Activated CD4-positive, alpha-beta memory T cell treated with anti-CD3 and anti-CD28 coated beads for 36 hours (primary cell): ENCODE data around the gene MAN2A1. TPM values are rescaled to one million over a fixed set of nuclear protein-coding genes. Genes with fewer than 3 reads are reported as not detected.

ENCODE experiments used
- CTCF ChIA-PET: fragments of 350-600 bp; sonication (Branson Sonifier 250); formaldehyde crosslinking; loops from one replicate; lab custom pipeline; 2021; ENCODE audit warnings: antibody characterized with exemption, inconsistent platforms; lab: Charles Lee
- POLR2A ChIA-PET: fragments of 350-600 bp; sonication (Branson Sonifier 250); formaldehyde crosslinking; loops from one replicate; lab custom pipeline; 2021; ENCODE audit warnings: antibody characterized with exemption; lab: Charles Lee
- DNase-seq: peaks from one replicate; pipeline ENCODE4 v3.0.0-alpha.2; 2020
- H3K27ac Mint-ChIP-seq: one replicate; pipeline ENCODE4 v1.8.0; 2021; ENCODE audit warnings: mixed read lengths
- H3K27me3 Mint-ChIP-seq: one replicate; pipeline ENCODE4 v1.8.0; 2021; ENCODE audit warnings: mixed read lengths
- H3K36me3 Mint-ChIP-seq: one replicate; pipeline ENCODE4 v1.8.0; 2021; ENCODE audit warnings: mixed read lengths
- H3K4me1 Mint-ChIP-seq: one replicate; pipeline ENCODE4 v1.8.0; 2021; ENCODE audit warnings: low read depth, mixed read lengths
- H3K4me3 Mint-ChIP-seq: one replicate; pipeline ENCODE4 v1.8.0; 2021; ENCODE audit warnings: mild to moderate bottlenecking, mixed read lengths
- H3K9me3 Mint-ChIP-seq: one replicate; pipeline ENCODE4 v1.8.0; 2021; ENCODE audit warnings: mixed read lengths
- intact Hi-C: fragments of 100-400 bp; cut with micrococcal nuclease; formaldehyde crosslinking; loops from one replicate; pipeline ENCODE4 v1.15.1; 2023
- total RNA-seq, 2 experiments: library from RNA; stranded (reverse); gene quantifications; one replicate each; pipeline ENCODE4 v1.2.3, GENCODE V29; 2021

Gene MAN2A1
- total RNA-seq, 2 experiments from 2014 or later = 33.0 to 35.9 TPM

DNA sequence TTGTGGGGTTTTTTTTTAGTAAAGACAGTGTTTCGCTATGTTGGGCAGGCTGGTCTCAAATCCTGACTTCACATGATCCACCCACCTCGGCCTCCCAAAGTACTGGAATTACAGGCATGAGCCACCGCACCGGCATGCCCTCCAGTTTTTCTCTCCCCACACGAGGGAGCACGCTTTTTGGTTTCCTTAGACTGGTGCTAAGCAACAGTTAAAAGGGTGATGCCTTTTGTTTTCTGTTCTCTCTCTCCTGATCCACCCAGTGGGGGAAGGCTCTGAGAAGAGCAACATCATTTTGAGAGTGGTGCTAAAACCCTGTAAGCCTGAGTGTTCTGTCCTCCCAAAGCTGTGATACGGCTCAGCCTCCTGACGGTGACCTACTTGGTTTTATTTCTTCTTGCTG lies 146.6 kb downstream of the MAN2A1 start:
- Mint-ChIP-seq H3K27ac (no peak overlapping the region), H3K27me3 (no peaks in the 10 kb centered on the region), H3K9me3 (no peaks in the 10 kb centered on the region), H3K4me1 (peaks cover 2% of the 10 kb centered on the region), H3K36me3 (peaks cover 50% of the 10 kb centered on the region), H3K4me3 (no peak overlapping the region)
- CTCF ChIA-PET = no interaction called here
- POLR2A ChIA-PET = no interaction called here
- no peak for DNase-seq
- intact Hi-C loops = no loop called here

DNA sequence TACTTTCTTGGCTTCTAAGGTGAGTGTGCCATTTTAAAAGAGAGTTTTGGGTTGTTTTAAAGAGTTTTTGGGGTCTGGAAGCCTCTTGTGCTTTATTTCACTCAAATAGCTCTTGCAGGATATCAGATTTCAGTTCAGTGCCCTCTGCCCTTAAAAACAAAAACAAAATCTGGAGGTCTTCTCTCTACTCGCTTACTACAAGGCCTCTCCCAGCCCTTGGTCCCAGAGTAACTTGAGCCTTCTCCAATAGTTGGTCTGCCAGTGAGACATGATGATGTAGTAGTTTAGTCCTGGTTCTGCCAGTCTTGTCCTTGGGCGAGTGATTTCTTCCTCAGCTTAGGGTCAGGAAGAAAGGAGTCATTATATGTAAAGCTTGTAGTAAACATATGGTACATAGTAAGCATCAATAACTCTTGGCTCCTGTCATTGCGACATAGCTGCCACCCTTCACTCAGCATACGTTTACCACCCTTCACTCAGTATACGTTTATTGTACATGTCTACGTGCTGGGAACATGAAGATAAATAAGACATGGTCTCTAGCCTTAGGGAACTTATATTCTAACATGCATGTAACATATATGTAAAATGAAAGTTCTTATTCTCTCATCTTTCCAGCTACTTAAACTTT lies 147.6 kb downstream of the MAN2A1 start:
- Mint-ChIP-seq H3K4me3 (no peak overlapping the region), H3K27me3 (no peaks in the 10 kb centered on the region), H3K27ac (no peak overlapping the region), H3K9me3 (no peaks in the 10 kb centered on the region), H3K4me1 (peaks cover 2% of the 10 kb centered on the region), H3K36me3 (peaks cover 50% of the 10 kb centered on the region)
- intact Hi-C loops = no loop called here
- POLR2A ChIA-PET = no interaction called here
- CTCF ChIA-PET = interaction anchor here (0.6 kb wide), 1 partner anchor 369 kb away, joined by 4 read pairs; no protein-coding TSS in a partner anchor
- DNase-seq = no peak

DNA sequence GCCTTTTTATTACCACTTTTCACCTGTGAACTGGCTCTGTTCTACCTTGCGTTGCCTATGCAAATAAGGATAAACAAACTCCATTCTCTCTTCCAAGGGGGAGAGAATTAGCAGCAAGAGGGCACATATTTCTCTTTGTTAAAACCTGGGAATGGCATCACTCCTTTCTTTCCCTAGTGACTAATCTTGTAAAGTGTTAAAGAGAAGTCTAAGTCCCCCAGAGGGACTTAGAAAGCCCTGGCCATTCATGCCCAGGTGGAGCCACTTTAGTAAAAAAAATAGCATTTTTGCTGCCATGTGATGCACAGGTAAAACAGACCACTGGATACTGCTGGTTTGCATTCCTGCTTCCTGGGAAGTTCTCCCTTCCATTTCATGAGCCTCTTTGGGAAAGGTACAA lies 148.4 kb downstream of the MAN2A1 start:
- Mint-ChIP-seq H3K9me3 (no peaks in the 10 kb centered on the region), H3K4me1 (peaks cover 2% of the 10 kb centered on the region), H3K27me3 (no peaks in the 10 kb centered on the region), H3K36me3 (peaks cover 49% of the 10 kb centered on the region), H3K27ac (no peak overlapping the region), H3K4me3 (no peak overlapping the region)
- no peak for DNase-seq
- CTCF ChIA-PET = no interaction called here
- intact Hi-C loops = no loop called here
- POLR2A ChIA-PET = no interaction called here

DNA sequence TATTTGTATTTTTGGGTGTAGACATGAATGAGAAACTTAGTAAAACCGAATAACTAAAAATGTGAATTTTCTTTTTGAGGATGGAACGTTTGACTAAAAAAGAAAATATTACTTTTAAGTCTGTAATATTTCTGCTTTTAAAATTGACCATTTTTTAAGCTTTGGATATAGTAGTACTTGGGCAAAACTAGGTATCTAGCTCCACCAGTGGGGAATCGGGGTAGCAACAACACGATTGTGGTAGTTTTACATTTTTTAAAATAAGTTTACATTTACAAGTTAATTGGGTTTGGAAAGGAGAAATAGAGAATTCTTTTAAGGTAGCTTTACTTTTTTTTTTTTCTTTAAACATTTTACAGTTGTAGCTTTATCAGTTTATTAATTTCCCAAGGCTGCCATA lies 154.4 kb downstream of the MAN2A1 start:
- Mint-ChIP-seq H3K4me3 (no peak overlapping the region), H3K27ac (no peak overlapping the region), H3K27me3 (no peaks in the 10 kb centered on the region), H3K36me3 (peaks cover 67% of the 10 kb centered on the region), H3K9me3 (no peaks in the 10 kb centered on the region), H3K4me1 (peaks cover 24% of the 10 kb centered on the region)
- CTCF ChIA-PET = interaction anchor here (0.7 to 1.5 kb wide), 2 partner anchors 156 to 161 kb away, joined by 3 to 6 read pairs; no protein-coding TSS in a partner anchor
- POLR2A ChIA-PET = no interaction called here
- intact Hi-C loops = no loop called here
- no peak for DNase-seq

DNA sequence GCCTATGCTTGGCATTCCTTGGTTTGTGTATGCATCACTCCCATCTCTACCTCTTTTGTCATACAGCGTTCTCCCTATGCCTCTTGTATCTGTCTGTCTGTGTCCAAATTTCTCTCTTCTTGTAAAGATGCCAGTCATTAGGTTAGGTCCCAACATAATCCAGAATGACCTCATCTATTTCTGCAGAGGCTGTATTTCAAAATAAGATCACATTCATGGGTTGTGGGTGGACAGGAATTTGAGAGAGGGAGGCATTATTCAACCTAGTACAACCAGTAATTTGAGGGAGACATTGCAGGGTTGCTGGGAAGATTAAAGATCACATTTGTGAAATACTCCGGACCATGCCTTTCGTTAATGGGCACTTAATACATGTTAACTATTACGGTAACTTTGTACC lies 155.0 kb downstream of the MAN2A1 start:
- H3K4me3 Mint-ChIP-seq = no peak overlapping the region
- H3K4me1 Mint-ChIP-seq = peaks cover 29% of the 10 kb centered on the region
- DNase-seq = no peak
- H3K27ac Mint-ChIP-seq = no peak overlapping the region
- ChIA-PET POLR2A (no interaction called here), CTCF (interaction anchor here (0.7 to 1.5 kb wide), 2 partner anchors 156 to 161 kb away, joined by 3 to 6 read pairs; no protein-coding TSS in a partner anchor)
- intact Hi-C loops = no loop called here
- no peaks in the 10 kb centered on the region for H3K27me3 Mint-ChIP-seq
- no peaks in the 10 kb centered on the region for H3K9me3 Mint-ChIP-seq
- peaks cover 70% of the 10 kb centered on the region for H3K36me3 Mint-ChIP-seq

DNA sequence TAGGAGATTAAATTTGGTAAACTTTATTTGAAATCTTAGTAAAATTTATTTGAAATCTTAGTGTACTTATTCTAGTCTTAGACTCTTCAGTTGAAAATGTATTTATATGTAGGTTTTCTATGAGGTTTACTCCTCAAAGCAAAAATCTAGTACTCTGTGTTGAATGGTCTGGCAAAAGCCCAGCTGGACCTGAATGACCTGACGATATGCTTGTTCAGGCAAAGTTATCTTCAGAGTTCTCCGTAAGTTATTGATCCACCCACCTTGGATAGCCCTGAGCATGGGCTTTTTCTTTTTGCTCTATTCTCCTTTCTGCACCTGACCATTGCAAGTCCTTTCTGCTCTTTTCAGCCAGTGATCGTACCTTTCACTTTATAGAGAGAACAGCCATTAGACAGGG lies 158.4 kb downstream of the MAN2A1 start:
- intact Hi-C loops = no loop called here
- ChIA-PET CTCF (interaction anchor here (0.7 kb wide), 1 partner anchor 64 kb away, joined by 3 read pairs; no protein-coding TSS in a partner anchor), POLR2A (no interaction called here)
- H3K27me3 Mint-ChIP-seq = no peaks in the 10 kb centered on the region
- no peak for DNase-seq
- peaks cover 50% of the 10 kb centered on the region for H3K4me1 Mint-ChIP-seq
- no peaks in the 10 kb centered on the region for H3K9me3 Mint-ChIP-seq
- peaks cover 68% of the 10 kb centered on the region for H3K36me3 Mint-ChIP-seq
- H3K4me3 Mint-ChIP-seq = no peak overlapping the region
- peak overlapping the region; percentile 25 for H3K27ac Mint-ChIP-seq

DNA sequence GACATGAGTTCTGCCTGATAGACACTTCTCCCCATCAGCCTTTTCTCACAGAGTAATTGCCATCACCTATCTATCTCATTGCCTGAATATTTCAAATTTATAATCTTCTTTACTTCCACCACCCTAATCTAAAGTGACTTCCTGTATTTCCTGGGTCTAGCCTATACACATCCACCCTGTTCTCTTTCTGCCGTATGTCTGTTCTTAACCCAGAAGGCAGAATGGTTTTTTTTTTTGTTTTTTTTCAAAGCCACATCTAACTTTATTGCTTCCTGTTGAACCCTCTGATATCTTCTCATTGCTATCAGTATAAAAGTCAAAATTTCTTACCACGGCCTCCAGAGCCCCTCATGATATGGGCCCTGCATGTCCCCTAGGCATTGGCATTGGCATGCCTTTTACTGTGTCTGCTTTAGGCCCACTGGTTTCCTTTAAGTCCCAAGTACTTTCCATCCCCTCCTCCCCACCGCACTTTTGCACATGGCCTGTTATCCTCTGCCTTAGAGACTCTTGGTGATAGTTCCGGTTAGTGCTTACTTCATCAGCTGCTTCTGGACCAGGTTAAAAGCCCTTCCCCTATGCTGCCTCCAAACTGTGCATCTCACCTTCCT lies 159.9 kb downstream of the MAN2A1 start:
- H3K27ac Mint-ChIP-seq = peak overlapping the region; percentile 25
- peaks cover 55% of the 10 kb centered on the region for H3K4me1 Mint-ChIP-seq
- CTCF ChIA-PET = no interaction called here
- intact Hi-C loops = no loop called here
- POLR2A ChIA-PET = no interaction called here
- no peak for DNase-seq
- H3K27me3 Mint-ChIP-seq = no peaks in the 10 kb centered on the region
- no peaks in the 10 kb centered on the region for H3K9me3 Mint-ChIP-seq
- H3K36me3 Mint-ChIP-seq = peaks cover 62% of the 10 kb centered on the region
- H3K4me3 Mint-ChIP-seq = no peak overlapping the region

DNA sequence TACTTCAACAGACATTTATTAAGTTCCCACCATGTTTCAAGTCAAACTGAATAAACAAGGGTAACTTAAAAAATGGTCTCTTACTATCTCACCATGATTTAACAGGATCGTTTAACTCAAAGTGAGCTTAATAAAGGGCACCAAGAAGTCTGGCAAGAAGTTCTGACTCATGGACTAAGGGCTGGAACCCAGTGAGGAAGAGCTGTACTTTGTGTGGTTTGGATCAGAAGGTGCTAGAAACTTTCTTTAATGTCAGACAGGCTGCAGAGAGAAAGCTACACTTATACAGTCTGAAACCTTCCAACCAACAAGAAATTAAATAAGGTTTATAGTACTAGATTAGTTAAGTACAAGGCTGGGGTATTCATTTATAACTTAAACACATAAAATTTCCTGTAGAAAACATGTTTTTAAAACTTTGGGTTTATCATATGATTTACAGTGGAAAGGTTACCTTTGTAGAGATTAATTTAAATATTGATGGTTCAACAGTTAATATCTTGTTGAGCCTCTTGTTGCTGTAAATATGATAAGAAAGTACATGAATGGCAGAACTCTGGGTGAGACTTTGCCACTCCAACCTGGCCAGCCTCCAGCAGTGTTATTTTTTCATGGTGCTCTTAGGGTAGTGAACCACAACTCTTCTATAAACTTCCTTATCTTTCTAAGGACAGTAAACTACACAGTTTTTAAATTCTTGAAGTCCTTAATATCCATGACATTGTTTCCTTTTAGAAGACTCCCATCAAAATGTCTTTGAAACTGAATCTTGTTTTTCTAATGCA lies 162.8 kb downstream of the MAN2A1 start:
- peak overlapping the region; percentile 10 for H3K27ac Mint-ChIP-seq
- intact Hi-C loops = no loop called here
- ChIA-PET POLR2A (no interaction called here), CTCF (interaction anchor here (0.9 kb wide), 1 partner anchor 13 kb away, joined by 3 read pairs; no protein-coding TSS in a partner anchor)
- H3K9me3 Mint-ChIP-seq = no peaks in the 10 kb centered on the region
- H3K27me3 Mint-ChIP-seq = no peaks in the 10 kb centered on the region
- H3K4me3 Mint-ChIP-seq = no peak overlapping the region
- peaks cover 65% of the 10 kb centered on the region for H3K4me1 Mint-ChIP-seq
- DNase-seq = peak; percentile 20
- H3K36me3 Mint-ChIP-seq = peaks cover 48% of the 10 kb centered on the region

DNA sequence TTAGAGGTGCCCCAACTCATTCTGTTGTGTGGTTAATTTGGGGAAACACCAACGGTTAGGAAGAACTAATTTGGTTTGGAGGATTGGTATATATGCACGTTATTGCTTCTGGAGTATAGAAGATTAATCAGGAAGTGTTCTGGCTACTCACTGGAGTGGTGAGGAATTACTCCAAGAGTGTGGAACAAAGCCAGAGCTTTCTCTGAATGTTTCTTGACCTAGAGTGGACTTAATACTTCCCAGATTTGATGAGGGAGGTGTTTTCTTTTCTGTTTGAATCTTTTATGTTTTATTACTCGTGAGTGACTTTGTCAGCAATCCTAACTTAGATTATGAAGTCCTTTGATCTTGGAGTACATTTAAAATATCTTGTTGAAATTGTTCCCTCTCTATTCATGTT lies 163.7 kb downstream of the MAN2A1 start:
- no peak overlapping the region for H3K27ac Mint-ChIP-seq
- intact Hi-C loops = no loop called here
- no peak overlapping the region for H3K4me3 Mint-ChIP-seq
- CTCF ChIA-PET = no interaction called here
- DNase-seq = no peak
- POLR2A ChIA-PET = no interaction called here
- H3K27me3 Mint-ChIP-seq = no peaks in the 10 kb centered on the region
- H3K9me3 Mint-ChIP-seq = no peaks in the 10 kb centered on the region
- H3K4me1 Mint-ChIP-seq = peaks cover 69% of the 10 kb centered on the region
- H3K36me3 Mint-ChIP-seq = peaks cover 48% of the 10 kb centered on the region

DNA sequence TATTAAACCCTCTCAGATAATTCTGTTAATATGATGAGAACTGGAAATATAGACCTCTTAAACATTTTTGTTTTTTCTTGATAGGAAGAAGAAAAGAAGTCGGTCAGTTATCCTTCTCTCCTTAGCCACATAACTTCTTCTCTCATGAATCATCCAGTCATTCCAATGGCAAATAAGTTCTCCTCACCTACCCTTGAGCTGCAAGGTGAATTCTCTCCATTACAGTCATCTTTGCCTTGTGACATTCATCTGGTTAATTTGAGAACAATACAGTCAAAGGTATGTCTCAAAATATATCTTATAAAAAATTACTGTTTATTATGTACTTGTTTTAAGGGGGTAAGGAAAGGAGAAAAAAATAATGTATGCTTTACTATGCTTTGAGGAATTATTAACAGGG lies 165.3 kb downstream of the MAN2A1 start:
- Mint-ChIP-seq H3K4me3 (no peak overlapping the region), H3K27me3 (no peaks in the 10 kb centered on the region), H3K9me3 (no peaks in the 10 kb centered on the region), H3K36me3 (peaks cover 40% of the 10 kb centered on the region), H3K4me1 (peaks cover 64% of the 10 kb centered on the region), H3K27ac (no peak overlapping the region)
- intact Hi-C loops = loop anchor here (5.0 kb wide), 2 partner anchors 67 to 82 kb away; no protein-coding TSS in a partner anchor
- DNase-seq = no peak
- ChIA-PET CTCF (no interaction called here), POLR2A (no interaction called here)

DNA sequence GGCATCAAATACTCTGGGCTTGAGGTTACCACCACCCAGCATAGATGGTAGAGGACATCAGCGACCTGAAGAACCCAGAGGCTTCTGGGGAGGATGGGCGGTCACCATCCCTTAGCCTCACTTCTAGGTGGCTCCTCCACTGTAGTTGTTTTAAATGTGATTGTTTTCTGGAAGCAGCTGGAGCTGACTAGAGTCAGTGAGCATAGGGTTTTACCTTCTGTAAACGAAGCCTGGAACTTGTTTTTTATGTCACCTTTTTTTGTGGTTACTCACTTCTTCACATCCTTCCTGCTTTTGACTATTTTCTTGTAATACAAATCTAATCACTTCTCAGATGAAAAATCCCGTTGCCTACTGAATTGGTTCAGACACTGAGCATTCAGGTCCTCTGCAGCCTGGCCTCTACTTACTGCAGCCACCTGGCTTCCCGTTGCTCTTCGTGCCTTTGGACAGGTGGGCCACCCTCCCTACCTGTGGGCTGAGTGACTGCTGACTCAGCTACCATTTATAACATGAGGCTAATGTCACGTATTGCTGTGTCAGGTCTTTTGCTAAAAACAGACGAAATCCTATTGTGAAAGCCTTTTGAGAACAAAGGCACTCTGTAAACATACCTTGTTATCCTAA lies 167.8 kb downstream of the MAN2A1 start:
- peak; percentile 27 for DNase-seq
- H3K27me3 Mint-ChIP-seq = no peaks in the 10 kb centered on the region
- H3K9me3 Mint-ChIP-seq = no peaks in the 10 kb centered on the region
- H3K36me3 Mint-ChIP-seq = peaks cover 36% of the 10 kb centered on the region
- no peak overlapping the region for H3K4me3 Mint-ChIP-seq
- CTCF ChIA-PET = no interaction called here
- POLR2A ChIA-PET = no interaction called here
- peaks cover 55% of the 10 kb centered on the region for H3K4me1 Mint-ChIP-seq
- H3K27ac Mint-ChIP-seq = peak overlapping the region; percentile 79
- intact Hi-C loops = loop anchor here (2.0 to 5.0 kb wide), 3 partner anchors 65 to 167 kb away; no protein-coding TSS in a partner anchor

DNA sequence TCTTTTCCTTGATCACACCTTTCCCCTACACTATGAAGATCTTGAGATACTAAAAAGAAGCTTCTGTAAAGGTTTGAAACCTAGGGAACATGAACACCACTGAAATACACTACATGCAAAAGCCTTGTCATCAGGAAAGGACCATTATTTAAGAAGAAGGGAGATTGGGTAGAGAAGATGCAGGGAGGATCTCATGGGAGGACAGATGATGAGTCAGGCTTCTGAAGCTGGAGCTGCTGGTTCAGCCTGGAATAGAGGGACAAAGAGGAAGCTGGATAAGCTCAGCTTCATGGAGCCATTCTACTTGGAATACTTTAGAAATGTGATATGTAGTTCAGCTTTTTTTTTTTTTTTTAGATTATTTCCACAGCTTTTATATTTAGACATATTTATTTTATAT lies 169.8 kb downstream of the MAN2A1 start:
- DNase-seq = no peak
- no peaks in the 10 kb centered on the region for H3K9me3 Mint-ChIP-seq
- intact Hi-C loops = loop anchor here (5.0 kb wide), 2 partner anchors 63 to 78 kb away; no protein-coding TSS in a partner anchor
- no peaks in the 10 kb centered on the region for H3K27me3 Mint-ChIP-seq
- POLR2A ChIA-PET = no interaction called here
- peaks cover 37% of the 10 kb centered on the region for H3K36me3 Mint-ChIP-seq
- peaks cover 55% of the 10 kb centered on the region for H3K4me1 Mint-ChIP-seq
- H3K4me3 Mint-ChIP-seq = no peak overlapping the region
- CTCF ChIA-PET = interaction anchor here (1.0 kb wide), 1 partner anchor 171 kb away, joined by 3 read pairs; no protein-coding TSS in a partner anchor
- H3K27ac Mint-ChIP-seq = no peak overlapping the region
